Measurements from ENCODE around the gene ZNF576. TPM values are rescaled to one million over a fixed set of nuclear protein-coding genes. Genes with fewer than 3 reads are reported as not detected.

Gene ZNF576
- total and polyA plus RNA-seq, 2 of the 4 experiments (the other 2 are of a cell fraction), result 13.8 to 19.5 TPM

- Histone ChIP-seq H3K27ac (ENCODE audit: insufficient read depth, low read length) (no peak overlapping the region), H4K91ac (ENCODE audit: insufficient read depth, low read depth, low read length) (peak overlapping the region; percentile 49), H2BK5ac (ENCODE audit: low read depth, low read length, poor library complexity, severe bottlenecking) (peak overlapping the region; percentile 58), H4K8ac (ENCODE audit: low read depth in 2 of 2, low read length in 2 of 2) (peak overlapping the region in 1 of 2 experiments; percentile 35; a peak in 1 of 4 replicates), H2AK9ac (replicated peaks; ENCODE audit: low read depth, low read length, poor library complexity) (peak overlapping the region; percentile 52), H3K18ac (ENCODE audit: low read depth, low read length) (peak overlapping the region; percentile 7; the same call in 1 of the 2 replicates), H3K56ac (ENCODE audit: extremely low read depth, insufficient read depth, low read length) (no peak overlapping the region), H3K9me1 (ENCODE audit: insufficient read depth, low read length) (peaks cover 29% of the 10 kb centered on the region), H2BK15ac (ENCODE audit: low read depth, low read length) (peak overlapping the region; percentile 89; the same call in 1 of the 3 replicates), H2AK5ac (ENCODE audit: low read depth, low read length) (peak overlapping the region; percentile 89), H2BK120ac (ENCODE audit: low read depth, low read length) (peak overlapping the region; percentile 68; the same call in 1 of the 2 replicates), H3K23ac (ENCODE audit: low read depth, low read length) (no peak overlapping the region), H3K4ac (ENCODE audit: low read depth, low read length) (peak overlapping the region; percentile 71), H3K9me3 (ENCODE audit: control insufficient read depth, insufficient read depth, low read length) (no peaks in the 10 kb centered on the region), H2AFZ (replicated peaks; ENCODE audit: low read length, poor library complexity) (no peak overlapping the region), H3K36me3 (ENCODE audit: control insufficient read depth, insufficient read depth, low read length) (peaks cover 9% of the 10 kb centered on the region), H3K79me1 (ENCODE audit: low read depth in 1 of 2, low read length in 2 of 2) (peaks cover 16 to 51% of the 10 kb centered on the region in 2 experiments; a peak in 3 of 4 replicates), H3K4me3 (ENCODE audit: insufficient read depth, low read depth, low read length) (no peak overlapping the region), H4K20me1 (ENCODE audit: insufficient read depth, low read length) (peaks cover 6% of the 10 kb centered on the region; the same call in 1 of the 2 replicates), H3K4me2 (ENCODE audit: low read depth, low read length) (no peak overlapping the region), H3K14ac (replicated peaks; ENCODE audit: low read depth, low read length) (no peak overlapping the region), H3K27me3 (ENCODE audit: control insufficient read depth, insufficient read depth, low read length) (no peaks in the 10 kb centered on the region), H3K4me1 (ENCODE audit: control insufficient read depth, insufficient read depth, low read length) (peaks cover 5% of the 10 kb centered on the region), H4K5ac (ENCODE audit: low read depth, low read length) (no peak overlapping the region; the same call in 1 of the 2 replicates), H2BK20ac (ENCODE audit: low read depth, low read length) (peak overlapping the region; percentile 31; the same call in 1 of the 2 replicates), H3K9ac (ENCODE audit: low read depth, low read length) (no peak overlapping the region)
- ChIA-PET CTCF (no interaction called here), POLR2A (ENCODE audit: unreplicated experiment) (interaction anchor here (0.6 kb wide), 1 partner anchor 29 kb away, joined by 3 read pairs; no protein-coding TSS in a partner anchor)
- in situ Hi-C loops (cut with MboI; ENCODE audit: low sequenced_read_pairs) (no loop called here), intact Hi-C loops (cut with micrococcal nuclease) (no loop called here), dilution Hi-C loops (cut with HindIII; ENCODE audit: low sequenced_read_pairs, unreplicated experiment) (no loop called here)
- 100% methylated on average over 2 of the region's 6 CpGs; no CpG with 5 or more reads in 1 of the 2 experiments for WGBS, 2 experiments (ENCODE audit: extremely low coverage in 2 of 2, insufficient read length in 1 of 2)
- no peak for DNase-seq
- no TSS peak for BruUV-seq (replicated peaks)
- ATAC-seq (ENCODE audit: low read depth), result no peak
- TF ChIP-seq FOS (IDR thresholded peaks at IDR 0.05; ENCODE audit: low read depth, low read length) (peak; percentile 49; the same call in 1 of the 2 replicates), USF2 (IDR thresholded peaks at IDR 0.05; ENCODE audit: low read depth, low read length) (no peak), MXI1 (IDR thresholded peaks at IDR 0.05; ENCODE audit: borderline replicate concordance, low read depth, low read length) (no peak), SMC3 (IDR thresholded peaks at IDR 0.05; ENCODE audit: low read depth, low read length) (no peak), RCOR1 (IDR thresholded peaks at IDR 0.05; ENCODE audit: insufficient replicate concordance, low read length) (peak; percentile 42)
- TF ChIP-seq, protein P1, sequence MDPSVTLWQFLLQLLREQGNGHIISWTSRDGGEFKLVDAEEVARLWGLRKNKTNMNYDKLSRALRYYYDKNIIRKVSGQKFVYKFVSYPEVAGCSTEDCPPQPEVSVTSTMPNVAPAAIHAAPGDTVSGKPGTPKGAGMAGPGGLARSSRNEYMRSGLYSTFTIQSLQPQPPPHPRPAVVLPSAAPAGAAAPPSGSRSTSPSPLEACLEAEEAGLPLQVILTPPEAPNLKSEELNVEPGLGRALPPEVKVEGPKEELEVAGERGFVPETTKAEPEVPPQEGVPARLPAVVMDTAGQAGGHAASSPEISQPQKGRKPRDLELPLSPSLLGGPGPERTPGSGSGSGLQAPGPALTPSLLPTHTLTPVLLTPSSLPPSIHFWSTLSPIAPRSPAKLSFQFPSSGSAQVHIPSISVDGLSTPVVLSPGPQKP (IDR thresholded peaks at IDR 0.05; ENCODE audit: borderline replicate concordance, low read depth, low read length), result no peak
Measured at GRCh38 chr19:43562226-43562697, 34.1 kb upstream of the ZNF576 start.

All from IMR-90 (cell line).